ENCODE results near the gene NAA80. TPM values are rescaled to one million over a fixed set of nuclear protein-coding genes. Genes with fewer than 3 reads are reported as not detected.

The NAA80 gene
- total RNA-seq, 1 experiment from 2014 or later = 6.0 TPM

DNA sequence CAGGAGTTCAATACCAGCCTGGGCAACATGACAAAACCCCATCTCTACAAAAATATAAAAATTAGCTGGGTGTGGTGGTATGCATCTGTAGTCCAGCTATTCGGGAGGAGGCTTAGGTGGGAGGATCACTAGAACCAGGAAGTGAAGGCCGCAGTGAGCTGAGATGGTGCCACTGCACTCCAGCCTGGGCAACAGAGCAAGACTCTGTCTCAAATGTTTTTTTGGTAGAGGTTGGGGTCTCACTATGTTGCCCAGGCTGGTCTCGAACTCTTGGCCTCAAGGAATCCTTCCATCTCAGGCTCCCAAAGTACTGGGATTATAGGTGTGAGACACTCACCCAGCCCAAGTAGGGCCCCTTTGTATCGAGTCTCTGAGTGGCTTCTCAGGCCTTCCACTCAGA, 5.1 kb downstream of the NAA80 start:
- no peak overlapping the region for H3K14ac ChIP-seq (ENCODE audit: insufficient read depth, low read length)
- no peak overlapping the region for H4K5ac ChIP-seq (ENCODE audit: insufficient read length, low read depth, low read length)
- H3K4me2 ChIP-seq (ENCODE audit: insufficient read depth, insufficient read length, low read length) = no peak overlapping the region
- no peaks in the 10 kb centered on the region for H3K27me3 Mint-ChIP-seq (ENCODE audit: low read depth)
- no peak overlapping the region for H4K91ac ChIP-seq (ENCODE audit: insufficient read length, low read depth, low read length)
- peaks cover 15 to 16% of the 10 kb centered on the region in 2 experiments for H3K4me1 Mint-ChIP-seq
- no peak overlapping the region for H4K8ac ChIP-seq (replicated peaks; ENCODE audit: insufficient read length, low read depth, low read length)
- no peak overlapping the region for H2BK120ac ChIP-seq (ENCODE audit: low read depth, low read length, poor library complexity, severe bottlenecking)
- WGBS (ENCODE audit: extremely low coverage, insufficient read length, low lambda C conversion rate) = no CpG with 5 or more reads among the region's 4 CpGs
- no peak overlapping the region for H3K4ac ChIP-seq (ENCODE audit: low read depth, low read length)
- H2BK5ac ChIP-seq (ENCODE audit: insufficient read length, low read length) = no peak overlapping the region
- H3K9me3 Mint-ChIP-seq = no peaks in the 10 kb centered on the region; a peak in 1 of 5 replicates
- H2BK20ac ChIP-seq (ENCODE audit: low read depth, low read length, poor library complexity, severe bottlenecking) = no peak overlapping the region
- peaks cover 11% of the 10 kb centered on the region for H3K23me2 ChIP-seq (ENCODE audit: insufficient read length, low read depth, low read length, poor library complexity, severe bottlenecking)
- no peak overlapping the region for H3K18ac ChIP-seq (ENCODE audit: insufficient read length, low read depth, low read length)
- H3K79me1 ChIP-seq (ENCODE audit: insufficient read depth, low read depth, low read length, poor library complexity, severe bottlenecking) = no peaks in the 10 kb centered on the region
- no peak overlapping the region for H2AK5ac ChIP-seq (ENCODE audit: insufficient read length, low read length)
- H3K27me3 ChIP-seq (ENCODE audit: insufficient read depth, low read length) = no peaks in the 10 kb centered on the region
- H3K4me1 ChIP-seq (ENCODE audit: insufficient read depth, low read length) = no peaks in the 10 kb centered on the region
- no peaks in the 10 kb centered on the region for H4K20me1 ChIP-seq (ENCODE audit: control insufficient read depth, insufficient read depth, insufficient read length)
- TF ChIP-seq, protein P1, sequence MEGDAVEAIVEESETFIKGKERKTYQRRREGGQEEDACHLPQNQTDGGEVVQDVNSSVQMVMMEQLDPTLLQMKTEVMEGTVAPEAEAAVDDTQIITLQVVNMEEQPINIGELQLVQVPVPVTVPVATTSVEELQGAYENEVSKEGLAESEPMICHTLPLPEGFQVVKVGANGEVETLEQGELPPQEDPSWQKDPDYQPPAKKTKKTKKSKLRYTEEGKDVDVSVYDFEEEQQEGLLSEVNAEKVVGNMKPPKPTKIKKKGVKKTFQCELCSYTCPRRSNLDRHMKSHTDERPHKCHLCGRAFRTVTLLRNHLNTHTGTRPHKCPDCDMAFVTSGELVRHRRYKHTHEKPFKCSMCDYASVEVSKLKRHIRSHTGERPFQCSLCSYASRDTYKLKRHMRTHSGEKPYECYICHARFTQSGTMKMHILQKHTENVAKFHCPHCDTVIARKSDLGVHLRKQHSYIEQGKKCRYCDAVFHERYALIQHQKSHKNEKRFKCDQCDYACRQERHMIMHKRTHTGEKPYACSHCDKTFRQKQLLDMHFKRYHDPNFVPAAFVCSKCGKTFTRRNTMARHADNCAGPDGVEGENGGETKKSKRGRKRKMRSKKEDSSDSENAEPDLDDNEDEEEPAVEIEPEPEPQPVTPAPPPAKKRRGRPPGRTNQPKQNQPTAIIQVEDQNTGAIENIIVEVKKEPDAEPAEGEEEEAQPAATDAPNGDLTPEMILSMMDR (conservative IDR thresholded peaks at IDR 0.05) = no peak
- no peak overlapping the region for H3K27ac Mint-ChIP-seq
- no peak overlapping the region for H3K9ac ChIP-seq (ENCODE audit: extremely low read depth, insufficient read length, low read length)
- no peak overlapping the region for H2BK15ac ChIP-seq (ENCODE audit: low read depth, low read length)
- H3K4me3 Mint-ChIP-seq = no peak overlapping the region; a peak in 1 of 5 replicates
- no peak overlapping the region for H3K56ac ChIP-seq (ENCODE audit: insufficient read length, low read depth, low read length)
- H3K23ac ChIP-seq (ENCODE audit: insufficient read length, low read depth, low read length) = no peak overlapping the region
- DNase-seq = no peak
- no peaks in the 10 kb centered on the region for H3K9me3 ChIP-seq (ENCODE audit: control insufficient read depth, low read depth, low read length)
- no peak overlapping the region for H3T11ph ChIP-seq (ENCODE audit: low read length)
- no peak overlapping the region for H2BK12ac ChIP-seq (ENCODE audit: insufficient read length, low read depth, low read length)
- peaks cover 15 to 28% (median 19%) of the 10 kb centered on the region in 3 experiments; a peak in 6 of 7 replicates for H3K36me3 Mint-ChIP-seq (ENCODE audit: insufficient read depth in 1 of 3, low read depth in 3 of 3)
- no peak overlapping the region for H2AFZ ChIP-seq (ENCODE audit: low read length)
- no peak overlapping the region for H3K27ac ChIP-seq (ENCODE audit: insufficient read length, low read depth, low read length)
- H3K79me2 ChIP-seq (ENCODE audit: insufficient read depth, low read length) = peaks cover 3% of the 10 kb centered on the region; the same call in 1 of the 2 replicates

Data from H9 (cell line).